Hematopoietic multipotent progenitor cell treated with erythropoietin and hydrocortisone succinate and interleukin-3 and kit ligand, for 4 days (in vitro differentiated cells): ENCODE measurements around the gene KIF2A.

Source experiments
- DNase-seq: peaks from one replicate; pipeline ENCODE4 v3.0.0-alpha.2; 2015

Gene KIF2A

DNA sequence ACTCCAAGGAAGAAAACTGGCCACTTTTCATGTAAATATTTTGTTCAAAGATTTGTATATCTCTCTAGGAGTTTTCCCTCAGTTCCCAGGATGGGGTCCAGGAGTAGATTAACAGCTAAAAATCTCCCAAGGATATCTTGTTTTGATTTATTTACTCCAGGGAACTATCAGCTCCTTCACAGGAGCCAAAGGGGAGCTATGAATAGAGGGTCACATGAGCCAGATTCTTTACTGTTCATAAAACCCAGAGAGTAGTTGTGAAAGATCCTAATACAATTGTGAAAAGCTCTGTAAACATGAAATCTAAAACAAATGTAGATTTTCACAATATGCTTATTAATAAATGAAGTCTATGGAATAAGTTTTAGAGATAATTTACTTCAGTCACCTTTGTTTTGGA lies 80.8 kb downstream of the KIF2A start:
- DNase-seq, result no peak

DNA sequence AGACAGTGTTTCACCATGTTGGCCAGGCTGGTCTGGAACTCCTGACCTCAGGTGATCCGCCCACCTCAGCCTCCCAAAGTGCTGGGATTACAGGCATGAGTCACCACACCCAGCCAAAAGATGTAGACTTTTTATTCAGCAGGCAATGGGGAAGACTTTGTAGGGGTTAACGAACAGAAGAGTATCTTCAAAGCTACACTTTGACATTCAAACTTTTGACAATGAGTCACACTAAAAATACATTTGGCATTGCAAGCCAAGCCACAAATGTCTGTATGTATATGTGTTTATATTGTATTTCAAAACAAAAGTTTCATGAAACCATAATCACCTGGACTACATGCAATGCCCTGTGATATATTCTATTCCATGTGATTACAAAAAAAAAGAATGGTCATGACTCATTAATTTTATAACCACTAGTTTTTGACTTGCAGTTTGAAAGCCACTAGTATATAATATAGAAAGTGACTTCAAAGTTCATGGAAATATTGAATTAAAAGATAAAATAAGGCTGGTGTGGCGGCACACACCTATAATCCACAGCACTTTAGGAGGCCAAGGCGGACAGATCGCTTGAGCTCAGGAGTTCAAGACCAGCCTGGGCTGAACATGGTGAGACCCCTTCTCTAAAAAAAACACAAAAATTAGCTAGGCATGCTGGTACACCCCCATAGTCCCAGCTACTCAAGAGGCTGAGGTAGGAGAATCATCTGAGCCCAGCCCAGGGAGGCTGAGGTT lies 89.4 kb downstream of the KIF2A start:
- no peak for DNase-seq

DNA sequence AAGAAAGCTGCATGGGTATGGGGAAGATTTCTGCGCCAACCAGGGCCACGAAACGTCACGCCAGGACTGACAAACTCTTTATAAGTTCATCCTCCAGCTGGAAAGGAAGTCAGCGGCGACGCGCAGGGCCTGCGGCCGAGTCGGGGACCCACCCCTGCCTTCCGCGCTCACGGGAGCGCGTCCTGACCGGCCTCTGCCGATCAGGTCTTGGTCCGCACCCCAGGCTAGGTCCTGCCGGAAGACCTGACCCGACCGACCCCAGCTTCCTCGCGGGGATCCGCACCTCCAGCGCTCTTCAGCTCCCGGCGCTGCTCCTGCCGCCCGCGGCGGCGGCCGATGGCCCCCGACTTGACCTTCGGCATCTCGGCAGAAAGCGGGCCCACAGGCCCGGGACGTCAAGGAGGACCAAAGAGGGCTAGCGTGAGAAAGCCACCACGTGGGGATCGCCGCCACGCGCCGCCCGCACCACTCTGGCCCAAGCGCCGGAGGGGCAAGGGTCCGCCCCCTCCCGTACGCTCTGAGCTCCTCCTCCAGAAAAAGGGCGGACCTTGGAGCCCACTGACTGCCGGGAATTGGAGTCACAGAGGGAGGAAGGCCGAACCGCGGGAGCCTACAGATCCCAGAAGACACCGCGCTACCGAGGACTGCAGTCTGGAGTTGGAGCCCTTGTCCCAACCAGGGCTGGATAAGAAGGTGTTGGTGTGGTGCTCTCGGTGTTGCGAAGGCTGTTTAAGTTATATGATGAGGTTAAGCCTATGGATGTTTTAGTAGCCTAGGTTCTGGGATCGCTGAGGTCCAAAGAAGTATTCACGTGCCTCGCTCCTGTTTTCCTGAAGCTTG lies 97.6 kb downstream of the KIF2A start, which contains the start of gene DIMT1:
TSS of gene DIMT1 (minus strand) at position 495 of the 840 bp plus-strand sequence. CDS start at position 362, 133 bp downstream.
- peak; percentile 99 for DNase-seq

DNA sequence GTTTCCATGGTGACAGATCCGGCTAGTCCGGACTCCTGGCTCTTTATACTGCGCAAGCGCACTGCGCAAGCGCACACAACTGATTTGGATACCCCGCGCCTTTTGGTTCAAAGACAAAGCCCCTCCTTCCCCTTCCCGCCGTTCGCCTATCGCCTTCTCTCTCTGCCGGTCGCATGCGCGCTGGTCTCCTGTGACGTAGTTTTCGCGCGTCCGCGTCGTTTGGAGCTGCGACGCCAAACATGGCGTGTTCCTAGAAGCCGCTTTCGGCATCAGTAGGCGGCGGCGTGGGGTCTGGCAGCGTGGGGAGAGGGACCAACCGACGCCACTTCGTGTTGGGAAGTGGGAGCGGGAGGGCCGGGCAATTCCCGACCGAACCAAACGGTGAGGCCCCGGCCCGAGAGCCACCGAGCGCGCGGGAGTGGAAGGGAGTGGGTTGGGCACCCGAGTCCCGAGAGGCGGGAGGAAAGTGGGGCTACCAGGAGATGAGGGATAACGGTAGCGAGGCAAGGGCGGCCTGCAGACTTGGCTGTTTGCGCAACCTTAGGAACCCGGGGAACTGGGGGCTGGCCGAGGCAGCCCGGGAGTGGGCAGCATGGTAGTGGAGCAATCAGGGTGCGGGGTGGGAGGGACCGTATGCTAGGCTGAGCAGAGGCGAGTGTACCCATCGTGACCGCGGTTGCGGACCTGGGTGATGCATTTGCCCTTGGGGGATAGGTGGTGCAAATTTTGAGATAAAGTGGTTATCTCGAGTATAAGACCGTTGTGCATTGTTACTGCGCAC lies 106.7 kb downstream of the KIF2A start, which contains the start of gene IPO11:
TSS of gene IPO11 (plus strand) at position 215 of the 781 bp plus-strand sequence. CDS start 24,517 bp downstream, outside the sequence.
- peak; percentile 100 for DNase-seq

DNA sequence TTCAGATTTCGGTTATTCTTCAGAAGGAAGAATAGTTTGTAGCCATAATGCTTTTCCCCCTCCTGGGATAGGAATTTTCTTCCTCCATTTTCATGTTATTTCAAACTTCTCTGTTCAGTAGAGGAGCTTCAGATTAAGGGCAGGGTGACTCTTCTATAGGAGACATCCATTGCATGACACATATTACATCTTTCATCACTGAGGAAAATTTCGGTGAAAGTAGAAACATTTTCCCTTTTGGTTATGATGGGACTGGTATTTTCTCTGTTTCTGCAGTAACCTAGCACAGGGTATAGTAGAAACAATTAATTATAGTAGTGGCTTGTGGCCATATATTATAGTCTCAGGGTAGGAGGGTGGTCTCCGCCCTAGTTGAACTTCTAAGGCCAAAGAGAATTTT lies 107.7 kb downstream of the KIF2A start:
- no peak for DNase-seq

DNA sequence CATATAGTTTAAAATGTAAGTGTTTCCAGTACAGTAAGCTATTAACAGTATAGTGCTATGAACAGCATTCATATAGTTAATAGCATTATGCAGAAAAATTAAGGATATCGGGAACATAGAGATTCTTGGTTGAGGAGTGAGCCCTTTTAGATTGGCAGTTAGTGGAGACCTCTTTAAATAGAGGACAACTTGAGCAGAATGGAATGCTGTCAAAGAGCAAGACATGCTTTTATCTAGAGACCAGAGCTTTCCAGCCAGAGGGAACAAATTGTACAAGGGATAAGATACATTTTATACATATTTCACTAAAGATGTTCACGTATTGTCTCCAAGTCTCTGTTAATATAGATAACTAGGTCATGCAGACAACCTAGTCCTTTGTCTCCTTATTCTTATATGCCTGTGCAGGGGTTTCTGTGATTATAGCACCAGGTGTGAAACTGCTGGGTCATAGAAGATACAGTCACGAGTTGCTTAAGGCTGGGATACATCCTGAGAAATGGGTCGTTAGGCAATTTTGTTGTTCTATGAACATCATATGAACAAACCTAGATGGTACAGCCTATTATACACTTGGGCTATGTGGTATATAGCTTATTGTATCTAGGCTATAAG lies 112.6 kb downstream of the KIF2A start:
- DNase-seq, result no peak

DNA sequence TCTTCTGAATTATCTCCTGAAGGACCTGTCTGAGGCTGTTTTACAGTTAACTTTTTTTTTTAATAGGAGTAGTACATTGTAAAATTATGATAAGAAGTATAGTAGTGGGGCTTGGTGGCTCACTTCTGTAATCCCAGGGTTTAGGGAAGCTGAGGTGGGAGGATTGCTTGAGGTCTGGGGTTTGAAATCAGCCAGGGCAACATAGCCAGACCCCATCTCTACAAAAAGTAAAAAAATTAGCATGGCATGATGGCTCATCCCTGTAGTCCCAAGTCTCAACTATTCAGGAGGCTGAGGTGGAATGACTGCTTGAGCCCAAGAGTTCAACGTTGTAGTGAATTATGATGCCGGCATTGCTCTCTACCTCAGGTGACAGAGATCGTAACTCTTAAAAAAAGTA lies 113.6 kb downstream of the KIF2A start:
- no peak for DNase-seq

DNA sequence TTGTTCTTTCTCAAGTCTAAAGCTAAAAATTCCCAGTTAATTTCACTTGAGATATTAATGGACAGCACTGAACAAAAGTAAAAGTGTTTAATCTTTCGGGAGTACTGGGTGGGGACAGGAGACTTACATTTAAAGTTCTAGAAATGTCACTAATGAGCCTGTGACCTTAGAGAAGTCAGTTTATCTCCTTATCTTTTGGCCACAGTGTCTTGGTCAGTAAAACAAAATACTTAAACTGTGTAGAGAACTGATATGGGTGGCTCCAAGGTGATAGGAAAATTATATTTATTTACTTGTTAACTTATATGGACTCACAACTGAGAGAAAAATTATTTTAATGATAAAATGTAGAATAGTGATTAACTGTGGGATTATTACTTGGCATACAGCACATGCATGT lies 115.4 kb downstream of the KIF2A start:
- peak; percentile 67 for DNase-seq

DNA sequence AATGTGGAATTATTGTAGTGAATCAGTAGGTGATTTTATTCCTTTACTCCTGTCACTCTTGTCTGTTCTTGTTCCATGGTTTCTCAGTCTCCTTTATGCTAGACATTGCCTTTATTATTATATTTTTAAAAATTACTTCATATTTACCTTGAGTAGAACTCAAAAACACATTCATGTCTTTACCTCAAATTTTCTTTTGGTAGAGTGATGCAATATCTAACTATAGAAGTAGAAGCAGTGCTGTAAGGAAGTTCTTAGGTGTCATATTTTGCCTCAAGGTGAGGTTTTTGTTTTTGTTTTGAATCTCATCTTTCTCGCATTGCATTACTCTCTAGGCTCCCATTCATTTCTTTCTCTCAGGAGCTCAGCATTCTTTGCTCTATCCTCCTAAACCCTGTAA lies 118.8 kb downstream of the KIF2A start:
- DNase-seq, result no peak

DNA sequence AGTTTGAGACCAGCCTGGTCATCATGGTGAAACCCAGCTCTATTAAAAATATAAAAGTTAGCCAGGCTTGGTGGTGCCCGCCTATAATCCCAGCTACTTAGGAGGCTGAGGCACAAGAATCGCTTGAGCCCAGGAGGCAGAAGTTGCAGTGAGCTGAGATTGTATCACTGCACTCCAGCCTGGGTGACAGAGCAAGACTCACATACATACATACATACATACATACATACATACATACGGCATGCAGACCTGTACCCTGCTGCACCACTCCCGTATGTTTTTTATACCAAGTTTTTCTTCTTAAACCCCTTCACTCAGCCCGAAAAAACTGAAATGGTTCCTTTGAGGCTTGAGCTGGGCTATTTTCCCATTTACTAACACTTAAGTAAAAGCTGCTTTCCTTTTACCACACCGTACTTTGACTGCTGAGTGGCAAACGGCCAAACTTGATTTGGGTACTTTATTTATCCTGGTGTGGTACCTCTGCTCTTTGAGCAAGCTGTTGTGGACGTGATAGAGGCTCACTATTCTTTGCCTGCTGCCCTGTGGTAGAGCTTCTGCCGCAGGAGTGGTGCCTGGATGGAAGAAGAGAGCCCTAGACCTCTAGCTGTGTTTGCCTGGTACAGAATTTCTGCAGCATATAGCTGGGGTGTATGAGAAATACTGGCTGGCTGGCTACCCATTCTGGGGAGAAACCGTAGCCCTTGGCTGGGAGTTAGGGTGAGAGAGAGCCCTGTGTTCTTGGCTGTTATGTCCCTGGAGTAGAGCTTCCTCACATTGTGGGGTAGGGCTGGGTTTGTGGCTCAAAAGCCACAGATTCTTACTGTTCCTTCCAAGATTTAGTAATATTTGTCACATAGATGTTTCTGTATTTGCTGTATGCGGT lies 126.0 kb downstream of the KIF2A start:
- peak; percentile 64 for DNase-seq

DNA sequence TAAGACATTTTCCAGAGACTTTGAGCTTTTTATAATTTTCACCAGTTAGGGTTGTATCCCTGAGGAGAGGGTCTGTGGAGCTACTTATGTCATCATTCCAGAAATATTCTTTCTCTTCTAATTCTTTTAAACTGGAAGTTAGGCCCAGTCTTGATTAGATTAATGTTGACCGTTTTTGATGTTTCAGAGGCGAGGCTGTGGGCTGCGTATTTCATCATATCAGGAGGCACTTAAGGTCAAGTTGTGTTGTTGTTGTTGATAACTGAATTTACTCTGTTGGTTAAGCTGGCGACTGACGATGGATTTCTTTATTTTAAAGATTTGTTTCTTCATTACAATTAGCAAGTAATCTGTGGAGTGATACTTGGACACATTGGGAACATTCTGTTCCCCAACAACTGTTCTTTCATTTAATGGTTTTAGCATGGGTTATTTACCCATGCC lies 126.6 kb downstream of the KIF2A start:
- DNase-seq, result peak; percentile 59
